ENCODE results near the gene SNX8. TPM values are rescaled to one million over a fixed set of nuclear protein-coding genes. Genes with fewer than 3 reads are reported as not detected.

SNX8 gene
- total and polyA plus RNA-seq, 2 of the 4 experiments (the other 2 are of a cell fraction) = 7.7 to 55.9 TPM

DNA sequence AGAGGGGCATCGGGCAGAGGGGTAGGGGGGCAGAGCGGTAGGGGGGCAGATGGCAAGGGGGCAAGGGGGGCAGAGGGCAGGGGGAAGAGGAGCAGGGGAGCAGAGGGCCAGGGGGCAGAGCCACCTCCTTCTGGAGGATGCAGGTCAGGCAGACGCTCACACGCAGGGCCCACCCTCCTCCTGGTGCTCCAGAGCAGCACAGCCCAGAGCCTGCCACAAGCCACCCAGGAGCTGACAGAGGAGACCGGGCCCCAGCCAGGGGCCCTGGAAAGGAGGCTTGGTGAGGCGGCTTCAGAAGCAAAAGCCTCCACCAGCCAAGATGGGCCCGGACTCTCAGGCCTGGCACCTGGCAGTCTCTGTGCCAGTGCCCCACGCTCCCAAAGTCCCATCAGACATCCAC lies 94.6 kb downstream of the SNX8 start:
- WGBS, 2 experiments (ENCODE audit: extremely low coverage in 2 of 2, insufficient read length in 1 of 2) = 73% methylated on average over 3 of the region's 8 CpGs; no CpG with 5 or more reads in 1 of the 2 experiments
- H3K18ac ChIP-seq (ENCODE audit: low read depth, low read length) = no peak overlapping the region

More for the DNA sequence above, 94.6 kb downstream of the SNX8 start:
- Histone ChIP-seq H2BK5ac (ENCODE audit: low read depth, low read length, poor library complexity, severe bottlenecking) (no peak overlapping the region), H3K56ac (ENCODE audit: extremely low read depth, insufficient read depth, low read length) (no peak overlapping the region), H3K23ac (ENCODE audit: low read depth, low read length) (no peak overlapping the region), H3K27ac (ENCODE audit: insufficient read depth, low read length) (no peak overlapping the region), H3K4me1 (ENCODE audit: control insufficient read depth, insufficient read depth, low read length) (no peaks in the 10 kb centered on the region), H3K4me3 (ENCODE audit: insufficient read depth, low read depth, low read length) (no peak overlapping the region), H4K8ac (ENCODE audit: low read depth in 2 of 2, low read length in 2 of 2) (no peak overlapping the region), H3K79me1 (ENCODE audit: low read depth in 1 of 2, low read length in 2 of 2) (peaks cover 3 to 11% of the 10 kb centered on the region in 2 experiments; a peak in 2 of 4 replicates), H2AK5ac (ENCODE audit: low read depth, low read length) (no peak overlapping the region), H2BK120ac (ENCODE audit: low read depth, low read length) (no peak overlapping the region), H4K5ac (ENCODE audit: low read depth, low read length) (no peak overlapping the region), H3K4ac (ENCODE audit: low read depth, low read length) (no peak overlapping the region), H2AK9ac (replicated peaks; ENCODE audit: low read depth, low read length, poor library complexity) (no peak overlapping the region), H3K9me1 (ENCODE audit: insufficient read depth, low read length) (no peaks in the 10 kb centered on the region; the same call in 1 of the 2 replicates), H4K20me1 (ENCODE audit: insufficient read depth, low read length) (peaks cover 3% of the 10 kb centered on the region), H3K14ac (replicated peaks; ENCODE audit: low read depth, low read length) (no peak overlapping the region), H3K9ac (ENCODE audit: low read depth, low read length) (no peak overlapping the region), H3K4me2 (ENCODE audit: low read depth, low read length) (no peak overlapping the region), H3K9me3 (ENCODE audit: control insufficient read depth, insufficient read depth, low read length) (no peaks in the 10 kb centered on the region), H3K27me3 (ENCODE audit: control insufficient read depth, insufficient read depth, low read length) (no peaks in the 10 kb centered on the region), H4K91ac (ENCODE audit: insufficient read depth, low read depth, low read length) (no peak overlapping the region), H3K36me3 (ENCODE audit: control insufficient read depth, insufficient read depth, low read length) (peaks cover 58% of the 10 kb centered on the region), H2AFZ (replicated peaks; ENCODE audit: low read length, poor library complexity) (peak overlapping the region; percentile 49), H2BK15ac (ENCODE audit: low read depth, low read length) (no peak overlapping the region), H2BK20ac (ENCODE audit: low read depth, low read length) (no peak overlapping the region)
- POLR2A ChIA-PET (ENCODE audit: unreplicated experiment) = no interaction called here
- DNase-seq (no peak), ATAC-seq (ENCODE audit: low read depth) (no peak)
- CTCF ChIA-PET = no interaction called here
- no peak for TF ChIP-seq FOS (IDR thresholded peaks at IDR 0.05; ENCODE audit: low read depth, low read length)
- TF ChIP-seq, protein P1, sequence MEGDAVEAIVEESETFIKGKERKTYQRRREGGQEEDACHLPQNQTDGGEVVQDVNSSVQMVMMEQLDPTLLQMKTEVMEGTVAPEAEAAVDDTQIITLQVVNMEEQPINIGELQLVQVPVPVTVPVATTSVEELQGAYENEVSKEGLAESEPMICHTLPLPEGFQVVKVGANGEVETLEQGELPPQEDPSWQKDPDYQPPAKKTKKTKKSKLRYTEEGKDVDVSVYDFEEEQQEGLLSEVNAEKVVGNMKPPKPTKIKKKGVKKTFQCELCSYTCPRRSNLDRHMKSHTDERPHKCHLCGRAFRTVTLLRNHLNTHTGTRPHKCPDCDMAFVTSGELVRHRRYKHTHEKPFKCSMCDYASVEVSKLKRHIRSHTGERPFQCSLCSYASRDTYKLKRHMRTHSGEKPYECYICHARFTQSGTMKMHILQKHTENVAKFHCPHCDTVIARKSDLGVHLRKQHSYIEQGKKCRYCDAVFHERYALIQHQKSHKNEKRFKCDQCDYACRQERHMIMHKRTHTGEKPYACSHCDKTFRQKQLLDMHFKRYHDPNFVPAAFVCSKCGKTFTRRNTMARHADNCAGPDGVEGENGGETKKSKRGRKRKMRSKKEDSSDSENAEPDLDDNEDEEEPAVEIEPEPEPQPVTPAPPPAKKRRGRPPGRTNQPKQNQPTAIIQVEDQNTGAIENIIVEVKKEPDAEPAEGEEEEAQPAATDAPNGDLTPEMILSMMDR (conservative IDR thresholded peaks at IDR 0.05; ENCODE audit: low read depth, low read length) = no peak
- no peak for TF ChIP-seq RCOR1 (IDR thresholded peaks at IDR 0.05; ENCODE audit: insufficient replicate concordance, low read length)
- TF ChIP-seq POLR2A (IDR thresholded peaks at IDR 0.05; ENCODE audit: low read depth, low read length) = no peak
- TF ChIP-seq SMC3 (IDR thresholded peaks at IDR 0.05; ENCODE audit: low read depth, low read length) = no peak
- no peak for TF ChIP-seq BHLHE40 (IDR thresholded peaks at IDR 0.05; ENCODE audit: low read depth, low read length)
- TF ChIP-seq CEBPB (IDR thresholded peaks at IDR 0.05; ENCODE audit: low read depth, low read length) = no peak
- TF ChIP-seq MAFK (IDR thresholded peaks at IDR 0.05; ENCODE audit: low read depth, low read length) = no peak
- no peak for TF ChIP-seq RAD21 (IDR thresholded peaks at IDR 0.05; ENCODE audit: low read length)
- TF ChIP-seq CHD1 (IDR thresholded peaks at IDR 0.05; ENCODE audit: low read depth, low read length) = no peak
- TF ChIP-seq RFX5 (IDR thresholded peaks at IDR 0.05; ENCODE audit: low read depth, low read length) = no peak
- TF ChIP-seq, protein P2, sequence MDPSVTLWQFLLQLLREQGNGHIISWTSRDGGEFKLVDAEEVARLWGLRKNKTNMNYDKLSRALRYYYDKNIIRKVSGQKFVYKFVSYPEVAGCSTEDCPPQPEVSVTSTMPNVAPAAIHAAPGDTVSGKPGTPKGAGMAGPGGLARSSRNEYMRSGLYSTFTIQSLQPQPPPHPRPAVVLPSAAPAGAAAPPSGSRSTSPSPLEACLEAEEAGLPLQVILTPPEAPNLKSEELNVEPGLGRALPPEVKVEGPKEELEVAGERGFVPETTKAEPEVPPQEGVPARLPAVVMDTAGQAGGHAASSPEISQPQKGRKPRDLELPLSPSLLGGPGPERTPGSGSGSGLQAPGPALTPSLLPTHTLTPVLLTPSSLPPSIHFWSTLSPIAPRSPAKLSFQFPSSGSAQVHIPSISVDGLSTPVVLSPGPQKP (IDR thresholded peaks at IDR 0.05; ENCODE audit: borderline replicate concordance, low read depth, low read length) = no peak
- no peak for TF ChIP-seq NFE2L2 (IDR thresholded peaks at IDR 0.05; ENCODE audit: low read depth, low read length)
- TF ChIP-seq, protein P3, sequence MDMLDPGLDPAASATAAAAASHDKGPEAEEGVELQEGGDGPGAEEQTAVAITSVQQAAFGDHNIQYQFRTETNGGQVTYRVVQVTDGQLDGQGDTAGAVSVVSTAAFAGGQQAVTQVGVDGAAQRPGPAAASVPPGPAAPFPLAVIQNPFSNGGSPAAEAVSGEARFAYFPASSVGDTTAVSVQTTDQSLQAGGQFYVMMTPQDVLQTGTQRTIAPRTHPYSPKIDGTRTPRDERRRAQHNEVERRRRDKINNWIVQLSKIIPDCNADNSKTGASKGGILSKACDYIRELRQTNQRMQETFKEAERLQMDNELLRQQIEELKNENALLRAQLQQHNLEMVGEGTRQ (IDR thresholded peaks at IDR 0.05; ENCODE audit: low read depth, low read length) = no peak
- TF ChIP-seq MAZ (IDR thresholded peaks at IDR 0.05; ENCODE audit: borderline replicate concordance, low read depth, low read length) = no peak
- no peak for TF ChIP-seq MXI1 (IDR thresholded peaks at IDR 0.05; ENCODE audit: borderline replicate concordance, low read depth, low read length)
- BruUV-seq (replicated peaks) = no TSS peak
- dilution Hi-C loops (cut with HindIII; ENCODE audit: low sequenced_read_pairs, unreplicated experiment) (no loop called here), in situ Hi-C loops (cut with MboI; ENCODE audit: low sequenced_read_pairs) (loop anchor here (10.0 kb wide), 1 partner anchor 565 kb away; no protein-coding TSS in a partner anchor), intact Hi-C loops (cut with micrococcal nuclease) (no loop called here)

Data from IMR-90 (cell line).